Caco-2 (cell line): Measurements from ENCODE around the gene DMAC2. TPM values are rescaled to one million over a fixed set of nuclear protein-coding genes. Genes with fewer than 3 reads are reported as not detected.

Experiments used
- BruUV-seq: library from RNA; stranded (reverse); fragments of 400-500 nt; replicated peaks from 2 replicates; lab custom pipeline; 2021; lab: Mats Ljungman, UMichigan
- CTCF ChIA-PET: fragments of 300-600 bp; sonication (Branson Sonifier 250); formaldehyde crosslinking; loops from one replicate; lab custom pipeline; 2022; ENCODE audit warnings: antibody characterized with exemption; lab: Charles Lee
- POLR2A ChIA-PET: fragments of 300-600 bp; sonication (Branson Sonifier 250); formaldehyde crosslinking; loops from one replicate; lab custom pipeline; 2022; ENCODE audit warnings: antibody characterized with exemption; lab: Charles Lee
- DNase-seq, 2 experiments: peaks; one replicate each; pipeline versions ENCODE4 v3.0.0 to v3.0.0-alpha.2; 2020 to 2022
- H3K27me3 ChIP-seq: replicated peaks from 2 replicates; pipeline ENCODE4 v1.6.0; 2011; ENCODE audit warnings: low read length; ENCODE audit not compliant: control insufficient read depth, insufficient read depth
- H3K36me3 ChIP-seq: 2 replicates; pipeline ENCODE4 v1.5.1; 2011; ENCODE audit warnings: low read length; ENCODE audit not compliant: control insufficient read depth, insufficient read depth
- H3K4me1 ChIP-seq: fragments of 250-450 bp; sonication (Bioruptor Pico); 2 replicates; pipeline ENCODE4 v1.5.1; 2020; ENCODE audit warnings: mild to moderate bottlenecking
- H3K4me3 ChIP-seq: 2 replicates; pipeline ENCODE4 v1.5.1; 2011; ENCODE audit warnings: low read depth, mild to moderate bottlenecking, control low read depth, low read length
- H3K9me3 ChIP-seq: fragments of 250-450 bp; sonication (Bioruptor Pico); 2 replicates; pipeline ENCODE4 v1.5.1; 2020; ENCODE audit warnings: mild to moderate bottlenecking, moderate library complexity
- H3K27ac Mint-ChIP-seq: one replicate; pipeline ENCODE4 v1.8.0; 2022; ENCODE audit warnings: mixed read lengths; ENCODE audit not compliant: unreplicated experiment
- H3K27me3 Mint-ChIP-seq: one replicate; pipeline ENCODE4 v1.8.0; 2022; ENCODE audit warnings: mixed read lengths; ENCODE audit not compliant: insufficient read depth, unreplicated experiment
- H3K36me3 Mint-ChIP-seq: one replicate; pipeline ENCODE4 v1.8.0; 2022; ENCODE audit warnings: mild to moderate bottlenecking, mixed read lengths; ENCODE audit not compliant: insufficient read depth, unreplicated experiment
- H3K4me1 Mint-ChIP-seq: one replicate; pipeline ENCODE4 v1.8.0; 2022; ENCODE audit warnings: low read depth, mixed read lengths; ENCODE audit not compliant: unreplicated experiment
- H3K4me3 Mint-ChIP-seq: one replicate; pipeline ENCODE4 v1.8.0; 2022; ENCODE audit warnings: mild to moderate bottlenecking, moderate library complexity, mixed read lengths; ENCODE audit not compliant: unreplicated experiment
- H3K9me3 Mint-ChIP-seq: one replicate; pipeline ENCODE4 v1.8.0; 2022; ENCODE audit warnings: mixed read lengths; ENCODE audit not compliant: unreplicated experiment
- intact Hi-C: fragments of 100-400 bp; cut with micrococcal nuclease; formaldehyde crosslinking; loops from one replicate; pipeline ENCODE4 v1.10.0; 2022; ENCODE audit not compliant: unreplicated experiment
- total RNA-seq: library from RNA; stranded (reverse); gene quantifications from 2 replicates; pipeline ENCODE4 v1.2.3, GENCODE V29; 2022
- TF ChIP-seq, protein P1 (sequence below), 2 experiments: fragments of 200-600 bp in 1 of 2; IDR thresholded peaks; 1 replicate in 1 of 2; 2 replicates in 1 of 2; pipeline versions ENCODE4 v1.5.1 to v1.8.0; 2011 to 2022; ENCODE audit warnings: antibody characterized with exemption in 1 of 2, control low read depth in 1 of 2, inconsistent platforms in 1 of 2, low read depth in 1 of 2, low read length in 1 of 2, mild to moderate bottlenecking in 1 of 2, moderate library complexity in 1 of 2; ENCODE audit not compliant: insufficient read depth in 1 of 2, severe bottlenecking in 1 of 2, unreplicated experiment in 1 of 2

DMAC2 gene
- total RNA-seq, 1 experiment from 2014 or later, result 75.9 TPM

DNA sequence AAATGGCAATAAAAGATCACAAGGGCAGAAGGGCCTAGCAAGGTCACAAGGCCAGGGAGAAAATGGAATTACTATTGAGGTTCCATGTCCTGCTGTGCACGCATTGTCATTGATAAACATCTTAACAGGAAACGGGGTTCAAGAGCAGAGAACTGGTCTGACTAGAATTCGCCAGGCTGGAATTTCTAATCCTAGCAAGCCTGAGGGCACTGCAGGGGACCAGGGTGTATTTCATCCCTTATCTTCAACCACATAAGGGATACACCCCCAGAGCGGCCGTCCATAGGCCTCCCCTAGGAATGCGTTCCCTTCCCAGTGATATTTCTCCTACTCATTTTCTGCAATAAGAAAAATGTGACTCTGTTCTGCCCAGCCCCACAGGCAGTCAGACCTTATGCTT is 22.8 kb upstream of the DMAC2 start:
- peaks cover 18% of the 10 kb centered on the region for H3K27me3 Mint-ChIP-seq
- intact Hi-C loops, result no loop called here
- Histone ChIP-seq H3K4me1 (no peaks in the 10 kb centered on the region), H3K4me3 (no peak overlapping the region), H3K9me3 (0 out of 2 replicates have a peak, but pooled peaks cover 2% of the 10 kb centered on the region), H3K36me3 (no peaks in the 10 kb centered on the region), H3K27me3 (no peaks in the 10 kb centered on the region)
- TF ChIP-seq, protein P1, sequence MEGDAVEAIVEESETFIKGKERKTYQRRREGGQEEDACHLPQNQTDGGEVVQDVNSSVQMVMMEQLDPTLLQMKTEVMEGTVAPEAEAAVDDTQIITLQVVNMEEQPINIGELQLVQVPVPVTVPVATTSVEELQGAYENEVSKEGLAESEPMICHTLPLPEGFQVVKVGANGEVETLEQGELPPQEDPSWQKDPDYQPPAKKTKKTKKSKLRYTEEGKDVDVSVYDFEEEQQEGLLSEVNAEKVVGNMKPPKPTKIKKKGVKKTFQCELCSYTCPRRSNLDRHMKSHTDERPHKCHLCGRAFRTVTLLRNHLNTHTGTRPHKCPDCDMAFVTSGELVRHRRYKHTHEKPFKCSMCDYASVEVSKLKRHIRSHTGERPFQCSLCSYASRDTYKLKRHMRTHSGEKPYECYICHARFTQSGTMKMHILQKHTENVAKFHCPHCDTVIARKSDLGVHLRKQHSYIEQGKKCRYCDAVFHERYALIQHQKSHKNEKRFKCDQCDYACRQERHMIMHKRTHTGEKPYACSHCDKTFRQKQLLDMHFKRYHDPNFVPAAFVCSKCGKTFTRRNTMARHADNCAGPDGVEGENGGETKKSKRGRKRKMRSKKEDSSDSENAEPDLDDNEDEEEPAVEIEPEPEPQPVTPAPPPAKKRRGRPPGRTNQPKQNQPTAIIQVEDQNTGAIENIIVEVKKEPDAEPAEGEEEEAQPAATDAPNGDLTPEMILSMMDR (IDR thresholded peaks at IDR 0.05; ENCODE audit: insufficient read depth in 1 of 2, low read depth in 1 of 2, low read length in 1 of 2, severe bottlenecking in 1 of 2, unreplicated experiment in 1 of 2), result no peak
- no peak for DNase-seq
- H3K36me3 Mint-ChIP-seq, result no peaks in the 10 kb centered on the region
- H3K27ac Mint-ChIP-seq, result no peak overlapping the region
- H3K4me1 Mint-ChIP-seq, result peaks cover 6% of the 10 kb centered on the region
- POLR2A ChIA-PET, result no interaction called here
- peaks cover 19% of the 10 kb centered on the region for H3K9me3 Mint-ChIP-seq
- no peak overlapping the region for H3K4me3 Mint-ChIP-seq
- CTCF ChIA-PET, result no interaction called here
- BruUV-seq, result no TSS peak

DNA sequence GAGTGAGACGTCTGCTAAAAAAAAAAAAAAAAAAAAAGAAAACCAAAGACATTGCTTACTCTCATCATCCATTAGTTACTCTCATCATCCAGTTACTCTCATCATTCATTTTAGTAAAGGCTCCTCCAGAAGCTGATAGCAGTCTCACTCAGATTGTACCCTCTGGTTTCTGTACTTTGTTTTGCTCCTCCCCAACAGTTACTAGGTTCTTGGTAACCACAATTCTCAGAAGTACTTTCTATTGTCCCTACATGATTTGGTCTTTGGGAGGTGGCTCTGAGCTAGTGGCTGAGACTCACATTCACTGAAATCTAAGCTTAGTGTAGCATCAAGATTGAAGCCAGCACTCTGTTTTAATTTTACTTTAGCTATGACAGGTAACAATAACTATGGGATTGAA is 17.5 kb upstream of the DMAC2 start:
- POLR2A ChIA-PET, result interaction anchor here (0.6 kb wide), 1 partner anchor 18 kb away, joined by 3 read pairs; no protein-coding TSS in a partner anchor

GRCh38 chr19:41456342-41456918 is 16.7 kb upstream of the DMAC2 start:
- CTCF ChIA-PET, result no interaction called here
- no peaks in the 10 kb centered on the region for H3K36me3 ChIP-seq
- no peaks in the 10 kb centered on the region for H3K4me1 Mint-ChIP-seq
- intact Hi-C loops, result no loop called here
- POLR2A ChIA-PET, result no interaction called here
- TF ChIP-seq, protein P1 (IDR thresholded peaks at IDR 0.05; ENCODE audit: insufficient read depth in 1 of 2, low read depth in 1 of 2, low read length in 1 of 2, severe bottlenecking in 1 of 2, unreplicated experiment in 1 of 2), result no peak
- H3K4me1 ChIP-seq, result no peaks in the 10 kb centered on the region
- no peak for DNase-seq
- H3K27me3 Mint-ChIP-seq, result peaks cover 18% of the 10 kb centered on the region
- no peak overlapping the region for H3K27ac Mint-ChIP-seq
- H3K4me3 Mint-ChIP-seq, result no peak overlapping the region
- no peaks in the 10 kb centered on the region for H3K9me3 Mint-ChIP-seq
- no peaks in the 10 kb centered on the region for H3K36me3 Mint-ChIP-seq
- H3K9me3 ChIP-seq, result no peaks in the 10 kb centered on the region; the same call in 1 of the 2 replicates
- no TSS peak for BruUV-seq
- H3K27me3 ChIP-seq, result no peaks in the 10 kb centered on the region
- no peak overlapping the region for H3K4me3 ChIP-seq

More for the DNA sequence above, 17.5 kb upstream of the DMAC2 start:
- peaks cover 18% of the 10 kb centered on the region for H3K27me3 Mint-ChIP-seq
- intact Hi-C loops, result no loop called here
- CTCF ChIA-PET, result no interaction called here
- no peak overlapping the region for H3K27ac Mint-ChIP-seq
- H3K36me3 Mint-ChIP-seq, result no peaks in the 10 kb centered on the region
- Histone ChIP-seq H3K4me1 (no peaks in the 10 kb centered on the region), H3K27me3 (no peaks in the 10 kb centered on the region), H3K4me3 (no peak overlapping the region), H3K36me3 (no peaks in the 10 kb centered on the region), H3K9me3 (peaks cover 2% of the 10 kb centered on the region; the same call in 1 of the 2 replicates)
- no peaks in the 10 kb centered on the region for H3K4me1 Mint-ChIP-seq
- no peak overlapping the region for H3K4me3 Mint-ChIP-seq
- peaks cover 5% of the 10 kb centered on the region for H3K9me3 Mint-ChIP-seq
- no peak for DNase-seq
- BruUV-seq, result no TSS peak
- TF ChIP-seq, protein P1 (IDR thresholded peaks at IDR 0.05; ENCODE audit: insufficient read depth in 1 of 2, low read depth in 1 of 2, low read length in 1 of 2, severe bottlenecking in 1 of 2, unreplicated experiment in 1 of 2), result no peak
